HepG2 (cell line): ENCODE results near the gene FTL. TPM values are rescaled to one million over a fixed set of nuclear protein-coding genes. Genes with fewer than 3 reads are reported as not detected.

Experiments used
- AHR ChIP-seq: IDR thresholded peaks from 2 replicates; pipeline ENCODE4 v1.6.1; 2018; ENCODE audit warnings: missing genetic modification reagents, missing compliant biosample characterization
- CTCF ChIP-seq: sonication (generic); formaldehyde crosslinking; IDR thresholded peaks from 2 replicates; pipeline ENCODE4 v1.5.0; 2020; ENCODE audit warnings: mild to moderate bottlenecking, missing genetic modification reagents, moderate library complexity
- DMTF1 ChIP-seq: sonication (generic); formaldehyde crosslinking; IDR thresholded peaks from 2 replicates; pipeline ENCODE4 v1.4.0; 2020; ENCODE audit warnings: mild to moderate bottlenecking, missing genetic modification reagents
- IKZF4 ChIP-seq: sonication (generic); formaldehyde crosslinking; IDR thresholded peaks from 2 replicates; pipeline ENCODE4 v1.5.1; 2020; ENCODE audit warnings: borderline replicate concordance, mild to moderate bottlenecking, low read depth, missing genetic modification reagents; ENCODE audit errors: not compliant biosample characterization
- NFAT5 ChIP-seq: sonication (generic); formaldehyde crosslinking; IDR thresholded peaks from 2 replicates; pipeline ENCODE4 v1.4.0; 2020; ENCODE audit warnings: missing genetic modification reagents
- PHF21A ChIP-seq: sonication (generic); formaldehyde crosslinking; IDR thresholded peaks from 2 replicates; pipeline ENCODE4 v1.5.0; 2020; ENCODE audit warnings: mild to moderate bottlenecking, missing genetic modification reagents
- RORA ChIP-seq: sonication (generic); formaldehyde crosslinking; IDR thresholded peaks from 2 replicates; pipeline ENCODE4 v1.5.0; 2020; ENCODE audit warnings: mild to moderate bottlenecking, missing genetic modification reagents, moderate library complexity
- TAF15 ChIP-seq: fragments of 200-400 bp; formaldehyde crosslinking; IDR thresholded peaks from one replicate; pipeline ENCODE4 v1.6.1; 2018; ENCODE audit warnings: mild to moderate bottlenecking, low read depth, low read length; ENCODE audit not compliant: poor library complexity, severe bottlenecking
- ZFP1 ChIP-seq: IDR thresholded peaks from 2 replicates; pipeline ENCODE4 v1.6.1; 2016
- ZFP41 ChIP-seq: sonication (generic); formaldehyde crosslinking; IDR thresholded peaks from 2 replicates; pipeline ENCODE4 v1.4.0; 2020; ENCODE audit warnings: mild to moderate bottlenecking, missing genetic modification reagents, borderline replicate concordance
- ZNF234 ChIP-seq: sonication (generic); formaldehyde crosslinking; conservative IDR thresholded peaks from 2 replicates; pipeline ENCODE4 v1.5.1; 2020; ENCODE audit warnings: mild to moderate bottlenecking, missing genetic modification reagents
- ZNF3 ChIP-seq: IDR thresholded peaks from 2 replicates; pipeline ENCODE4 v1.7.0; 2017; ENCODE audit warnings: inconsistent platforms
- ZNF432 ChIP-seq: sonication (generic); formaldehyde crosslinking; IDR thresholded peaks from 2 replicates; pipeline ENCODE4 v1.5.0; 2020; ENCODE audit warnings: missing genetic modification reagents, mild to moderate bottlenecking, borderline replicate concordance
- ZNF510 ChIP-seq: sonication (generic); formaldehyde crosslinking; IDR thresholded peaks from 2 replicates; pipeline ENCODE4 v1.4.0; 2020; ENCODE audit warnings: low read depth, mild to moderate bottlenecking, missing genetic modification reagents
- ZNF556 ChIP-seq: sonication (generic); formaldehyde crosslinking; IDR thresholded peaks from 2 replicates; pipeline ENCODE4 v1.4.0; 2020; ENCODE audit warnings: mild to moderate bottlenecking, missing genetic modification reagents, borderline replicate concordance
- ZNF652 ChIP-seq: IDR thresholded peaks from 2 replicates; pipeline ENCODE4 v1.6.1; 2016; ENCODE audit warnings: low read depth, borderline replicate concordance
- ZNF670 ChIP-seq: sonication (generic); formaldehyde crosslinking; IDR thresholded peaks from 2 replicates; pipeline ENCODE4 v1.8.0; 2022; ENCODE audit warnings: mild to moderate bottlenecking, missing genetic modification reagents, borderline replicate concordance
- ZNF761 ChIP-seq: sonication (generic); formaldehyde crosslinking; conservative IDR thresholded peaks from 2 replicates; pipeline ENCODE4 v1.4.0; 2020; ENCODE audit warnings: mild to moderate bottlenecking, missing genetic modification reagents
- ZNF83 ChIP-seq: sonication (generic); formaldehyde crosslinking; IDR thresholded peaks from 2 replicates; pipeline ENCODE4 v1.4.0; 2020; ENCODE audit warnings: missing genetic modification reagents, mild to moderate bottlenecking, borderline replicate concordance
- ZNF879 ChIP-seq: sonication (generic); formaldehyde crosslinking; IDR thresholded peaks from 2 replicates; pipeline ENCODE4 v1.8.1; 2023; ENCODE audit warnings: missing genetic modification reagents
- polyA plus RNA-seq, 8 experiments: library from polyadenylated mRNA; depleted of rRNA in 3 of 8; stranded (reverse) in 7 of 8; unstranded in 1 of 8; fragments of >200 nt; fragmentation: Illumina TruSeq in 4 of 8; extraction: Trizol in 4 of 8; gene quantifications; 2 replicates each; pipeline versions ENCODE4 v1.2.1 to v1.2.3, GENCODE V29; 2011 to 2016; ENCODE audit warnings: low read depth in 4 of 8, missing spikeins in 1 of 8, mixed read lengths in 1 of 8; ENCODE audit not compliant: insufficient read depth in 1 of 8
- total RNA-seq, 5 experiments: library from RNA; depleted of rRNA; stranded (reverse); fragments of >200 nt; fragmentation: Illumina TruSeq; extraction: Trizol; gene quantifications; 2 replicates each; pipeline ENCODE4 v1.2.3, GENCODE V29; 2016; ENCODE audit warnings: low read depth in 1 of 5

The FTL gene
- total and polyA plus RNA-seq, 2 of the 13 experiments (the other 11 are each of a cell fraction or from before 2014, with no cell fraction given), result 2,721 to 8,800 TPM

- TF ChIP-seq NFAT5 (peak; percentile 73), TAF15 (peak; percentile 24), ZNF556 (CRISPR knock-in tag) (peak; percentile 28; the same call in 1 of the 2 replicates), PHF21A (CRISPR knock-in tag) (peak; percentile 33; the same call in 1 of the 2 replicates), CTCF (no peak), ZNF510 (CRISPR knock-in tag) (peak; percentile 97), ZFP41 (CRISPR knock-in tag) (no peak), IKZF4 (CRISPR knock-in tag) (peak; percentile 87), ZFP1 (no peak), ZNF670 (CRISPR knock-in tag) (peak; percentile 25; the same call in 1 of the 2 replicates), ZNF652 (peak; percentile 30; the same call in 1 of the 2 replicates), ZNF83 (CRISPR knock-in tag) (0 out of 2 replicates have a peak, but pooled peaks have one; percentile 12), ZNF432 (CRISPR knock-in tag) (no peak), DMTF1 (CRISPR knock-in tag) (0 out of 2 replicates have a peak, but pooled peaks have one; percentile 34), ZNF3 (CRISPR knock-in tag) (peak; percentile 28; the same call in 1 of the 2 replicates), RORA (CRISPR knock-in tag) (no peak), ZNF761 (peak; percentile 75), ZNF879 (CRISPR knock-in tag) (no peak), ZNF234 (CRISPR knock-in tag) (peak; percentile 87), AHR (CRISPR knock-in tag) (peak; percentile 76; the same call in 1 of the 2 replicates)
Observed at GRCh38 chr19:48965040-48965805, at the start of gene FTL (continued).
